ENCODE data around the gene ACTC1. TPM values are rescaled to one million over a fixed set of nuclear protein-coding genes. Genes with fewer than 3 reads are reported as not detected.

Gene ACTC1
- total RNA-seq, result 0.78 and 1.2 TPM in 2 replicates

GRCh38 chr15:34795267-34796081 is at the start of gene ACTC1:
Gene ACTC1, minus strand, starts transcription at chr15:34795549. Its CDS starts 741 bp downstream, at chr15:34794808.

DNA sequence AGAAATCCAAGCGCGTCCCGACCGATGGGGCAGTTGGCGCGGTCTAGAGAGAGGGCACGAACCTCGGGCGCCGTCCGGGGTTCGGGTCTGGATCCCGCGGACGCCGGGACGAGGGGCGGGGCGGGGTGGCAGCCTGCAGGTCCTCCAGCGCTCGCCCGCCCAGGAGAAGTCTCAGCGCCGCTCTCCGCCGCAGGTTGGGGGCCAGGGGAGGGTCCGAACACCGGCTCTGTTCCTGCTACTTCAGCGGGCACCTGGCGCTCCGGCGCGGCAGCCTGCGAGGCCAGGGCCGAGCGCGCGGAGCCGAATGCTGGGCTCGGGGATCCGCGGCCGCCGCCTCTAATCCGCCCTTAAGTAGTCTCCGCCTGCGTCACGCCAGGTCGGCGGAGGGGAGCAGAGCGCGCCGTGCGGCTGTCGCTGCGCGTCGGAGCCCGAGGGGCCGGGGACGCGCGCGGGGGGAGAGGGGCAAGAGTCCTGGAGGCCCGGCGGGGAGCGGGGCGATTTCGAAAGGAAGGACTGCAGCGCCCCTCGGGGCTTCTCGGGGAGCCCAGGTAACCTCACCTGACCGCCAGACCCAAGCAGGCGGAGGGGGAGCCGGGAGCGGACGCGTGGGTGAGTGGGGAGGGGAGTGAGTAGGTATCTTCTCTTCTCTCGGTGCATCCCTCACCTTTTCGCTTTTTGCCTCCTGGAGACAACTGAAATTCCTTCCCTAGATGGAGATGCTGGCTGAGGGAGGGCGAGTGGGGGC is 40.5 kb downstream of the ACTC1 start, which contains the start of gene GJD2:
GJD2 (minus strand) TSS at position 325 of the 745 bp plus-strand sequence. CDS start 510 bp downstream, outside the sequence.

Other genes with a start within 250 kb of the ACTC1 start
- 41.8 and 44.4 TPM in 2 replicates for gene GOLGA8B, start 211.9 kb downstream of the ACTC1 start, total RNA-seq
- gene GJD2, start 40.6 kb downstream of the ACTC1 start, total RNA-seq, result not detected in 2 replicates
- gene AQR, start 174.2 kb upstream of the ACTC1 start, total RNA-seq, result 34.8 and 35.0 TPM in 2 replicates
- 45.5 and 47.7 TPM in 2 replicates for gene ZNF770, start 192.7 kb upstream of the ACTC1 start, total RNA-seq

Data from articular chondrocyte of knee joint (primary cell).